ENCODE data around the gene BUD23.

DNA sequence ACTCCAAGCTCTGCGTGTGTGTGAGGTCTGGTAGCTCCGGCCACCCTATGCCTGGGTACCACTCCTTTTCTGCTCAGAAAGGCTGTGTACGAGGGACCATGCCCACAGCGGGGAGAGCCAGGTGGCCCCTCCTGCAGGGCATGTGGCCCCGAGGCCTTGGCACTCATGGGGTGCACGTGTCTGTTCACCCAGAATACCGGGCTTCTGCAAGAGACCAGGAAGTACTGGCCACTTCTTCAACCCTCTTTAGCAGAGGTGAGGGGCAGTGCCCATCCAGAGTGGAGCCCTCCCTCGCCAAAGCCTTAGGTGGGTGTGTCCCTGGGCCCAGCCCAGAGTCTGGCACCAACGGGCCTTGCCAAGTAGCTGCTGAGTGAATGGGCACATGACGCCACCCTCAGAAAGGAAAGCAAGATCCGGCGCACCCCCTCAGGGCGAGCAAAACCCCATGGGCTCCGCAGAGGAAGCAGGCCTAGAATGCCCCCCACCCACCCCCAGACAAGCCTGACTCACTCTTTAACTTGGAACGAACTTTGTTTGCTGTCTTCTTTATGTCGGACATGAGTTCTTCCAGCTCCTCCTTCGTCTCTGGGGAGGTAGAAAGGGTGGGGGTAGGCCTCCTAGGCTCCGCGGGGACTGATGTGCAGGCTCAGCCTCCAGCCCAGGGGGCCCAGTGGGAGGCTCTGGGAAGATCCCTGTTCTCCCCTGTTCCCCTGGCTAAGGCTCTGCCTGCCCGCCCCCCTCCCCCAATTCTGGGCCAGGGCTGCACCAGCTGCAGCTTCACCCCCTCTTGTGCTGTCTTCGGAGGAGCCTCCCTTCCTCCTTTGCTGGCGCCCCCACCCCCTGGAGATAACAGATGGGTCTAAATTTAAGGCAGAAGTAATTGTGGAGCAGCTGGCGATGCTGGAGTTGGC lies 21.5 kb downstream of the BUD23 start:
- TF ChIP-seq POLR2AphosphoS5 (IDR thresholded peaks at IDR 0.05; ENCODE audit: low read depth): no peak
- TF ChIP-seq, protein P1, sequence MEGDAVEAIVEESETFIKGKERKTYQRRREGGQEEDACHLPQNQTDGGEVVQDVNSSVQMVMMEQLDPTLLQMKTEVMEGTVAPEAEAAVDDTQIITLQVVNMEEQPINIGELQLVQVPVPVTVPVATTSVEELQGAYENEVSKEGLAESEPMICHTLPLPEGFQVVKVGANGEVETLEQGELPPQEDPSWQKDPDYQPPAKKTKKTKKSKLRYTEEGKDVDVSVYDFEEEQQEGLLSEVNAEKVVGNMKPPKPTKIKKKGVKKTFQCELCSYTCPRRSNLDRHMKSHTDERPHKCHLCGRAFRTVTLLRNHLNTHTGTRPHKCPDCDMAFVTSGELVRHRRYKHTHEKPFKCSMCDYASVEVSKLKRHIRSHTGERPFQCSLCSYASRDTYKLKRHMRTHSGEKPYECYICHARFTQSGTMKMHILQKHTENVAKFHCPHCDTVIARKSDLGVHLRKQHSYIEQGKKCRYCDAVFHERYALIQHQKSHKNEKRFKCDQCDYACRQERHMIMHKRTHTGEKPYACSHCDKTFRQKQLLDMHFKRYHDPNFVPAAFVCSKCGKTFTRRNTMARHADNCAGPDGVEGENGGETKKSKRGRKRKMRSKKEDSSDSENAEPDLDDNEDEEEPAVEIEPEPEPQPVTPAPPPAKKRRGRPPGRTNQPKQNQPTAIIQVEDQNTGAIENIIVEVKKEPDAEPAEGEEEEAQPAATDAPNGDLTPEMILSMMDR (conservative IDR thresholded peaks at IDR 0.05; ENCODE audit: low read depth in 2 of 2): no peak
- no peak for TF ChIP-seq EZH2 (IDR thresholded peaks at IDR 0.05; ENCODE audit: low read depth, unreplicated experiment)
- no peak for TF ChIP-seq CREB1 (CRISPR knock-in tag; IDR thresholded peaks at IDR 0.05; ENCODE audit: low read depth)
- TF ChIP-seq, protein P2, sequence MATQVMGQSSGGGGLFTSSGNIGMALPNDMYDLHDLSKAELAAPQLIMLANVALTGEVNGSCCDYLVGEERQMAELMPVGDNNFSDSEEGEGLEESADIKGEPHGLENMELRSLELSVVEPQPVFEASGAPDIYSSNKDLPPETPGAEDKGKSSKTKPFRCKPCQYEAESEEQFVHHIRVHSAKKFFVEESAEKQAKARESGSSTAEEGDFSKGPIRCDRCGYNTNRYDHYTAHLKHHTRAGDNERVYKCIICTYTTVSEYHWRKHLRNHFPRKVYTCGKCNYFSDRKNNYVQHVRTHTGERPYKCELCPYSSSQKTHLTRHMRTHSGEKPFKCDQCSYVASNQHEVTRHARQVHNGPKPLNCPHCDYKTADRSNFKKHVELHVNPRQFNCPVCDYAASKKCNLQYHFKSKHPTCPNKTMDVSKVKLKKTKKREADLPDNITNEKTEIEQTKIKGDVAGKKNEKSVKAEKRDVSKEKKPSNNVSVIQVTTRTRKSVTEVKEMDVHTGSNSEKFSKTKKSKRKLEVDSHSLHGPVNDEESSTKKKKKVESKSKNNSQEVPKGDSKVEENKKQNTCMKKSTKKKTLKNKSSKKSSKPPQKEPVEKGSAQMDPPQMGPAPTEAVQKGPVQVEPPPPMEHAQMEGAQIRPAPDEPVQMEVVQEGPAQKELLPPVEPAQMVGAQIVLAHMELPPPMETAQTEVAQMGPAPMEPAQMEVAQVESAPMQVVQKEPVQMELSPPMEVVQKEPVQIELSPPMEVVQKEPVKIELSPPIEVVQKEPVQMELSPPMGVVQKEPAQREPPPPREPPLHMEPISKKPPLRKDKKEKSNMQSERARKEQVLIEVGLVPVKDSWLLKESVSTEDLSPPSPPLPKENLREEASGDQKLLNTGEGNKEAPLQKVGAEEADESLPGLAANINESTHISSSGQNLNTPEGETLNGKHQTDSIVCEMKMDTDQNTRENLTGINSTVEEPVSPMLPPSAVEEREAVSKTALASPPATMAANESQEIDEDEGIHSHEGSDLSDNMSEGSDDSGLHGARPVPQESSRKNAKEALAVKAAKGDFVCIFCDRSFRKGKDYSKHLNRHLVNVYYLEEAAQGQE (IDR thresholded peaks at IDR 0.05; ENCODE audit: unreplicated experiment): no peak
- TF ChIP-seq EZH2phosphoT487 (IDR thresholded peaks at IDR 0.05; ENCODE audit: unreplicated experiment): no peak
- TF ChIP-seq JUNB (IDR thresholded peaks at IDR 0.05; ENCODE audit: unreplicated experiment): no peak
- TF ChIP-seq, protein P3, sequence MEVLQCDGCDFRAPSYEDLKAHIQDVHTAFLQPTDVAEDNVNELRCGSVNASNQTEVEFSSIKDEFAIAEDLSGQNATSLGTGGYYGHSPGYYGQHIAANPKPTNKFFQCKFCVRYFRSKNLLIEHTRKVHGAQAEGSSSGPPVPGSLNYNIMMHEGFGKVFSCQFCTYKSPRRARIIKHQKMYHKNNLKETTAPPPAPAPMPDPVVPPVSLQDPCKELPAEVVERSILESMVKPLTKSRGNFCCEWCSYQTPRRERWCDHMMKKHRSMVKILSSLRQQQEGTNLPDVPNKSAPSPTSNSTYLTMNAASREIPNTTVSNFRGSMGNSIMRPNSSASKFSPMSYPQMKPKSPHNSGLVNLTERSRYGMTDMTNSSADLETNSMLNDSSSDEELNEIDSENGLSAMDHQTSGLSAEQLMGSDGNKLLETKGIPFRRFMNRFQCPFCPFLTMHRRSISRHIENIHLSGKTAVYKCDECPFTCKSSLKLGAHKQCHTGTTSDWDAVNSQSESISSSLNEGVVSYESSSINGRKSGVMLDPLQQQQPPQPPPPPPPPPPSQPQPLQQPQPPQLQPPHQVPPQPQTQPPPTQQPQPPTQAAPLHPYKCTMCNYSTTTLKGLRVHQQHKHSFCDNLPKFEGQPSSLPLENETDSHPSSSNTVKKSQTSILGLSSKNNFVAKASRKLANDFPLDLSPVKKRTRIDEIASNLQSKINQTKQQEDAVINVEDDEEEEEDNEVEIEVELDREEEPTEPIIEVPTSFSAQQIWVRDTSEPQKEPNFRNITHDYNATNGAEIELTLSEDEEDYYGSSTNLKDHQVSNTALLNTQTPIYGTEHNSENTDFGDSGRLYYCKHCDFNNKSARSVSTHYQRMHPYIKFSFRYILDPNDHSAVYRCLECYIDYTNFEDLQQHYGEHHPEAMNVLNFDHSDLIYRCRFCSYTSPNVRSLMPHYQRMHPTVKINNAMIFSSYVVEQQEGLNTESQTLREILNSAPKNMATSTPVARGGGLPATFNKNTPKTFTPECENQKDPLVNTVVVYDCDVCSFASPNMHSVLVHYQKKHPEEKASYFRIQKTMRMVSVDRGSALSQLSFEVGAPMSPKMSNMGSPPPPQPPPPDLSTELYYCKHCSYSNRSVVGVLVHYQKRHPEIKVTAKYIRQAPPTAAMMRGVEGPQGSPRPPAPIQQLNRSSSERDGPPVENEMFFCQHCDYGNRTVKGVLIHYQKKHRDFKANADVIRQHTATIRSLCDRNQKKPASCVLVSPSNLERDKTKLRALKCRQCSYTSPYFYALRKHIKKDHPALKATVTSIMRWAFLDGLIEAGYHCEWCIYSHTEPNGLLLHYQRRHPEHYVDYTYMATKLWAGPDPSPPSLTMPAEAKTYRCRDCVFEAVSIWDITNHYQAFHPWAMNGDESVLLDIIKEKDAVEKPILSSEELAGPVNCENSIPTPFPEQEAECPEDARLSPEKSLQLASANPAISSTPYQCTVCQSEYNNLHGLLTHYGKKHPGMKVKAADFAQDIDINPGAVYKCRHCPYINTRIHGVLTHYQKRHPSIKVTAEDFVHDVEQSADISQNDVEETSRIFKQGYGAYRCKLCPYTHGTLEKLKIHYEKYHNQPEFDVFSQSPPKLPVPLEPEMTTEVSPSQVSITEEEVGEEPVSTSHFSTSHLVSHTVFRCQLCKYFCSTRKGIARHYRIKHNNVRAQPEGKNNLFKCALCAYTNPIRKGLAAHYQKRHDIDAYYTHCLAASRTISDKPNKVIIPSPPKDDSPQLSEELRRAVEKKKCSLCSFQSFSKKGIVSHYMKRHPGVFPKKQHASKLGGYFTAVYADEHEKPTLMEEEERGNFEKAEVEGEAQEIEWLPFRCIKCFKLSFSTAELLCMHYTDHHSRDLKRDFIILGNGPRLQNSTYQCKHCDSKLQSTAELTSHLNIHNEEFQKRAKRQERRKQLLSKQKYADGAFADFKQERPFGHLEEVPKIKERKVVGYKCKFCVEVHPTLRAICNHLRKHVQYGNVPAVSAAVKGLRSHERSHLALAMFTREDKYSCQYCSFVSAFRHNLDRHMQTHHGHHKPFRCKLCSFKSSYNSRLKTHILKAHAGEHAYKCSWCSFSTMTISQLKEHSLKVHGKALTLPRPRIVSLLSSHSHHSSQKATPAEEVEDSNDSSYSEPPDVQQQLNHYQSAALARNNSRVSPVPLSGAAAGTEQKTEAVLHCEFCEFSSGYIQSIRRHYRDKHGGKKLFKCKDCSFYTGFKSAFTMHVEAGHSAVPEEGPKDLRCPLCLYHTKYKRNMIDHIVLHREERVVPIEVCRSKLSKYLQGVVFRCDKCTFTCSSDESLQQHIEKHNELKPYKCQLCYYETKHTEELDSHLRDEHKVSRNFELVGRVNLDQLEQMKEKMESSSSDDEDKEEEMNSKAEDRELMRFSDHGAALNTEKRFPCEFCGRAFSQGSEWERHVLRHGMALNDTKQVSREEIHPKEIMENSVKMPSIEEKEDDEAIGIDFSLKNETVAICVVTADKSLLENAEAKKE (CRISPR knock-in tag; IDR thresholded peaks at IDR 0.05): no peak
- TF ChIP-seq ZNF114 (CRISPR knock-in tag; IDR thresholded peaks at IDR 0.05): no peak
- TF ChIP-seq, protein P4, sequence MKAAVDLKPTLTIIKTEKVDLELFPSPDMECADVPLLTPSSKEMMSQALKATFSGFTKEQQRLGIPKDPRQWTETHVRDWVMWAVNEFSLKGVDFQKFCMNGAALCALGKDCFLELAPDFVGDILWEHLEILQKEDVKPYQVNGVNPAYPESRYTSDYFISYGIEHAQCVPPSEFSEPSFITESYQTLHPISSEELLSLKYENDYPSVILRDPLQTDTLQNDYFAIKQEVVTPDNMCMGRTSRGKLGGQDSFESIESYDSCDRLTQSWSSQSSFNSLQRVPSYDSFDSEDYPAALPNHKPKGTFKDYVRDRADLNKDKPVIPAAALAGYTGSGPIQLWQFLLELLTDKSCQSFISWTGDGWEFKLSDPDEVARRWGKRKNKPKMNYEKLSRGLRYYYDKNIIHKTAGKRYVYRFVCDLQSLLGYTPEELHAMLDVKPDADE (IDR thresholded peaks at IDR 0.05): no peak

Data from GM23338 (cell line).